ENCODE measurements around the gene PRPF19. TPM values are rescaled to one million over a fixed set of nuclear protein-coding genes. Genes with fewer than 3 reads are reported as not detected.

PRPF19 gene
- total RNA-seq, 2 experiments from 2014 or later = 127 to 139 TPM

GRCh38 chr11:60946601-60947264 lies 40.3 kb upstream of the PRPF19 start:
- peaks cover 15% of the 10 kb centered on the region for H3K27me3 Mint-ChIP-seq
- no peak overlapping the region for H3K27ac Mint-ChIP-seq
- H3K4me3 Mint-ChIP-seq = no peak overlapping the region
- DNase-seq = no peak
- ChIA-PET POLR2A (no interaction called here), CTCF (interaction anchor here (1.7 kb wide), 1 partner anchor 24 kb away, joined by 8 read pairs; the partner anchor contains the start of gene CD6)
- peaks cover 3% of the 10 kb centered on the region for H3K4me1 Mint-ChIP-seq (ENCODE audit: low read depth)
- no peaks in the 10 kb centered on the region for H3K9me3 Mint-ChIP-seq
- intact Hi-C loops (cut with micrococcal nuclease) = no loop called here
- H3K36me3 Mint-ChIP-seq = no peaks in the 10 kb centered on the region

- no peak for DNase-seq
- Mint-ChIP-seq H3K36me3 (no peaks in the 10 kb centered on the region), H3K4me1 (ENCODE audit: low read depth) (no peaks in the 10 kb centered on the region), H3K27me3 (peaks cover 10% of the 10 kb centered on the region), H3K27ac (no peak overlapping the region), H3K4me3 (no peak overlapping the region), H3K9me3 (no peaks in the 10 kb centered on the region)
- intact Hi-C loops (cut with micrococcal nuclease) = no loop called here
- CTCF ChIA-PET = interaction anchor here (0.6 to 1.7 kb wide), 4 partner anchors 18 to 114 kb away, joined by 3 to 8 read pairs (median 4); partner anchors contain the start of gene CD6
- POLR2A ChIA-PET = no interaction called here
These were observed 38.9 kb upstream of the PRPF19 start for GRCh38 chr11:60945295-60945667.

GRCh38 chr11:60944490-60945294 lies 38.3 kb upstream of the PRPF19 start:
- POLR2A ChIA-PET = no interaction called here
- no peaks in the 10 kb centered on the region for H3K9me3 Mint-ChIP-seq
- intact Hi-C loops (cut with micrococcal nuclease) = no loop called here
- H3K27me3 Mint-ChIP-seq = peaks cover 7% of the 10 kb centered on the region
- no peak overlapping the region for H3K4me3 Mint-ChIP-seq
- H3K27ac Mint-ChIP-seq = no peak overlapping the region
- no peaks in the 10 kb centered on the region for H3K36me3 Mint-ChIP-seq
- peaks cover 4% of the 10 kb centered on the region for H3K4me1 Mint-ChIP-seq (ENCODE audit: low read depth)
- CTCF ChIA-PET = interaction anchor here (0.9 to 1.7 kb wide), 2 partner anchors 26 to 114 kb away, joined by 3 to 8 read pairs; partner anchors contain the start of gene CD6
- DNase-seq = no peak

- Mint-ChIP-seq H3K9me3 (no peaks in the 10 kb centered on the region), H3K4me1 (ENCODE audit: low read depth) (peaks cover 4% of the 10 kb centered on the region), H3K4me3 (no peak overlapping the region), H3K27me3 (peaks cover 3% of the 10 kb centered on the region), H3K27ac (no peak overlapping the region), H3K36me3 (no peaks in the 10 kb centered on the region)
- intact Hi-C loops (cut with micrococcal nuclease) = no loop called here
- no peak for DNase-seq
- CTCF ChIA-PET = no interaction called here
- POLR2A ChIA-PET = no interaction called here
These were observed 36.7 kb upstream of the PRPF19 start for GRCh38 chr11:60942970-60943565.

GRCh38 chr11:60942219-60942618 lies 35.8 kb upstream of the PRPF19 start:
- H3K36me3 Mint-ChIP-seq = no peaks in the 10 kb centered on the region
- H3K27me3 Mint-ChIP-seq = peaks cover 3% of the 10 kb centered on the region
- no peaks in the 10 kb centered on the region for H3K9me3 Mint-ChIP-seq
- ChIA-PET CTCF (no interaction called here), POLR2A (no interaction called here)
- intact Hi-C loops (cut with micrococcal nuclease) = no loop called here
- no peak for DNase-seq
- no peak overlapping the region for H3K4me3 Mint-ChIP-seq
- peaks cover 4% of the 10 kb centered on the region for H3K4me1 Mint-ChIP-seq (ENCODE audit: low read depth)
- no peak overlapping the region for H3K27ac Mint-ChIP-seq

- no peak for DNase-seq
- no peak overlapping the region for H3K4me3 Mint-ChIP-seq
- H3K36me3 Mint-ChIP-seq = no peaks in the 10 kb centered on the region
- intact Hi-C loops (cut with micrococcal nuclease) = no loop called here
- ChIA-PET POLR2A (no interaction called here), CTCF (interaction anchor here (0.6 kb wide), 1 partner anchor 163 kb away, joined by 3 read pairs; no protein-coding TSS in a partner anchor)
- H3K27me3 Mint-ChIP-seq = peaks cover 3% of the 10 kb centered on the region
- peaks cover 4% of the 10 kb centered on the region for H3K4me1 Mint-ChIP-seq (ENCODE audit: low read depth)
- no peak overlapping the region for H3K27ac Mint-ChIP-seq
- H3K9me3 Mint-ChIP-seq = no peaks in the 10 kb centered on the region
These were observed 35.2 kb upstream of the PRPF19 start for GRCh38 chr11:60941371-60942119.

- H3K27me3 Mint-ChIP-seq = peaks cover 3% of the 10 kb centered on the region
- H3K36me3 Mint-ChIP-seq = no peaks in the 10 kb centered on the region
- no peak overlapping the region for H3K27ac Mint-ChIP-seq
- H3K9me3 Mint-ChIP-seq = no peaks in the 10 kb centered on the region
- ChIA-PET POLR2A (interaction anchor here (0.7 to 1.4 kb wide), 2 partner anchors 32 to 189 kb away, joined by 3 read pairs; partner anchors contain the start of gene CD6), CTCF (interaction anchor here (0.7 to 1.7 kb wide), 3 partner anchors 10 to 248 kb away, joined by 3 read pairs; no protein-coding TSS in a partner anchor)
- H3K4me1 Mint-ChIP-seq (ENCODE audit: low read depth) = peaks cover 4% of the 10 kb centered on the region
- intact Hi-C loops (cut with micrococcal nuclease) = no loop called here
- H3K4me3 Mint-ChIP-seq = no peak overlapping the region
- DNase-seq = no peak
These were observed 33.5 kb upstream of the PRPF19 start for GRCh38 chr11:60939855-60940254.

- POLR2A ChIA-PET = interaction anchor here (0.7 kb wide), 1 partner anchor 189 kb away, joined by 3 read pairs; no protein-coding TSS in a partner anchor
- intact Hi-C loops (cut with micrococcal nuclease) = no loop called here
- no peak for DNase-seq
- CTCF ChIA-PET = interaction anchor here (1.7 kb wide), 1 partner anchor 249 kb away, joined by 3 read pairs; no protein-coding TSS in a partner anchor
- H3K27ac Mint-ChIP-seq = no peak overlapping the region
- no peaks in the 10 kb centered on the region for H3K36me3 Mint-ChIP-seq
- no peaks in the 10 kb centered on the region for H3K9me3 Mint-ChIP-seq
- peaks cover 4% of the 10 kb centered on the region for H3K4me1 Mint-ChIP-seq (ENCODE audit: low read depth)
- peaks cover 2% of the 10 kb centered on the region for H3K27me3 Mint-ChIP-seq
- H3K4me3 Mint-ChIP-seq = no peak overlapping the region
These were observed 32.9 kb upstream of the PRPF19 start for GRCh38 chr11:60939301-60939700.

GRCh38 chr11:60938500-60938899 lies 32.1 kb upstream of the PRPF19 start:
- DNase-seq = no peak
- H3K27ac Mint-ChIP-seq = no peak overlapping the region
- no peaks in the 10 kb centered on the region for H3K9me3 Mint-ChIP-seq
- H3K4me3 Mint-ChIP-seq = no peak overlapping the region
- no peaks in the 10 kb centered on the region for H3K27me3 Mint-ChIP-seq
- POLR2A ChIA-PET = no interaction called here
- H3K36me3 Mint-ChIP-seq = no peaks in the 10 kb centered on the region
- intact Hi-C loops (cut with micrococcal nuclease) = no loop called here
- CTCF ChIA-PET = no interaction called here
- peaks cover 4% of the 10 kb centered on the region for H3K4me1 Mint-ChIP-seq (ENCODE audit: low read depth)

GRCh38 chr11:60937811-60938210 lies 31.4 kb upstream of the PRPF19 start:
- Mint-ChIP-seq H3K36me3 (no peaks in the 10 kb centered on the region), H3K27me3 (no peaks in the 10 kb centered on the region), H3K4me1 (ENCODE audit: low read depth) (peaks cover 4% of the 10 kb centered on the region), H3K27ac (no peak overlapping the region), H3K4me3 (no peak overlapping the region), H3K9me3 (no peaks in the 10 kb centered on the region)
- CTCF ChIA-PET = no interaction called here
- DNase-seq = no peak
- intact Hi-C loops (cut with micrococcal nuclease) = no loop called here
- POLR2A ChIA-PET = no interaction called here

- intact Hi-C loops (cut with micrococcal nuclease) = no loop called here
- Mint-ChIP-seq H3K27me3 (no peaks in the 10 kb centered on the region), H3K4me3 (no peak overlapping the region), H3K36me3 (no peaks in the 10 kb centered on the region), H3K27ac (no peak overlapping the region), H3K4me1 (ENCODE audit: low read depth) (peaks cover 4% of the 10 kb centered on the region), H3K9me3 (no peaks in the 10 kb centered on the region)
- no peak for DNase-seq
- ChIA-PET POLR2A (no interaction called here), CTCF (no interaction called here)
These were observed 30.8 kb upstream of the PRPF19 start for GRCh38 chr11:60937144-60937527.

Measured in activated CD4-positive, alpha-beta memory T cell treated with anti-CD3 and anti-CD28 coated beads for 36 hours (primary cell).